ENCODE measurements around the gene ANKRD27.

DNA sequence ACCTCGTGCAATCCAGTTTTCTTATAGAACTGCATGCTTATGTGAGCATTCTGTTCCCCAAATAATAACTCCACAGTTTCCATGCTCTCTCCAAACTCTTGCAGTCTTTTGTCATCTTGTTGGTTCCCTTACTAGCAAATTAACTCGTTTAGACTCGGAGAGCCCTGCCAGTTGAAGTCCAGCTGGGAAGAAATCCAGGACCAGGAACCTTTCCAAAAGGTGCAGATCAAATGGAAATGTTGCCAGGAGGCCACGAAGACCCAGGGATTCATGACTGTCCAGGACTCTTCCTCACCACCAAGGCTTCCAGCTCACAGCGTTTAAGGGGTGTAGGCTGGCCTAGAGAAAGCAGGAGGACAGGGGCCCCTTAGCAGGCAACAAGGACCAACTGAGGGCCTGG lies 42.5 kb upstream of the ANKRD27 start:
- TF ChIP-seq CTCF (IDR thresholded peaks at IDR 0.05) (no peak), POLR2A (IDR thresholded peaks at IDR 0.05) (no peak)

Measured in lower leg skin (tissue), 3 donors.